ENCODE data around the gene SLC2A4RG. TPM values are rescaled to one million over a fixed set of nuclear protein-coding genes. Genes with fewer than 3 reads are reported as not detected.
A peak's percentile ranks its signal among the peaks of the same experiment; 100 is the strongest.

Gene SLC2A4RG
- total RNA-seq, 1 donor from 2014 or later = 14.1 TPM

- peak; percentile 49 for DNase-seq (ENCODE audit: low read depth, low spot score)
Observed at GRCh38 chr20:63740627-63741353, 1.2 kb downstream of the SLC2A4RG start.

- no peak for DNase-seq (ENCODE audit: low read depth, low spot score)
Observed at GRCh38 chr20:63741354-63741675, 1.7 kb downstream of the SLC2A4RG start.

DNA sequence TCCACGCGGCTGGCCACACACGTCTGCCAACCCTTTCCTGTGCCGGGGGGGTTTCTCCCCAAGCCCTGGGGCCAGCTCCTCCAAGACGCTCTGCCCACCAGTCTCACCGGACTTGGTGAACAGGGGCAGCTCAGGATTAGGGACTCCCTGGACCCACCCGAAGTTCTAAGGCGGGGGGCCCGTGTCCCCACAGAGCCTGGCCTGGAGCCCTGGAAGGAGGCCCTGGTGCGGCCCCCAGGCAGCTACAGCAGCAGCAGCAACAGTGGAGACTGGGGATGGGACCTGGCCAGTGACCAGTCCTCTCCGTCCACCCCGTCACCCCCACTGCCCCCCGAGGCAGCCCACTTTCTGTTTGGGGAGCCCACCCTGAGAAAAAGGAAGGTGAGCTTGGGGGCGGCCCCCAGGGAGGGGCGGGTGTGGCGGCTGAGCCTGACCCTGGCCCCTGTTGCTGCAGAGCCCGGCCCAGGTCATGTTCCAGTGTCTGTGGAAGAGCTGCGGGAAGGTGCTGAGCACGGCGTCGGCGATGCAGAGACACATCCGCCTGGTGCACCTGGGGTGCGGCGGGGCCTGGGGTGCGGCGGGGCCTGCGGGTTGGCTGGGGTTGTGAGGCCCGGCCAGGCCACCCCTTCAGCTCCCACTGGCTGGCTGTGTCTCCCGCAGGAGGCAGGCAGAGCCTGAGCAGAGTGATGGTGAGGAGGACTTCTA lies 2.3 kb downstream of the SLC2A4RG start:
- DNase-seq (ENCODE audit: low read depth, low spot score) = no peak

DNA sequence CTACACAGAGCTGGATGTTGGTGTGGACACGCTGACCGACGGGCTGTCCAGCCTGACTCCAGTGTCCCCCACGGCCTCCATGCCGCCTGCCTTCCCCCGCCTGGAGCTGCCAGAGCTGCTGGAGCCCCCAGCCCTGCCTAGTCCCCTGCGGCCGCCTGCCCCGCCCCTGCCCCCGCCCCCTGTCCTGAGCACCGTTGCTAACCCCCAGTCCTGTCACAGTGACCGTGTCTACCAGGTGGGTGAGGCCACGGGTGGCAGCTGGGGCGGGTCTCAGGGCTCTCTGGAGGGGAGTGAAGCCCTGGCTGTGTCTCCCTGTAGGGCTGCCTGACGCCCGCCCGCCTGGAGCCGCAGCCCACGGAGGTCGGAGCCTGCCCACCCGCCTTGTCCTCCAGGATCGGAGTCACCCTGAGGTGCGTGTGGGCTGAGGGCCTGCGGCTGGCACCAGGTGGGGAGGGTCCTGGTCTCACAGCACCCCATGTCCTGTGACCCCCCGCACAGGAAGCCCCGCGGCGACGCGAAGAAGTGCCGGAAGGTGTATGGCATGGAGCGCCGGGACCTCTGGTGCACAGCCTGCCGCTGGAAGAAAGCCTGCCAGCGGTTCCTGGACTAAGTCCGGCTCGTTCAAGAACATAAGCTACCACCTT lies 2.9 kb downstream of the SLC2A4RG start:
- DNase-seq (ENCODE audit: low read depth, low spot score) = no peak

DNA sequence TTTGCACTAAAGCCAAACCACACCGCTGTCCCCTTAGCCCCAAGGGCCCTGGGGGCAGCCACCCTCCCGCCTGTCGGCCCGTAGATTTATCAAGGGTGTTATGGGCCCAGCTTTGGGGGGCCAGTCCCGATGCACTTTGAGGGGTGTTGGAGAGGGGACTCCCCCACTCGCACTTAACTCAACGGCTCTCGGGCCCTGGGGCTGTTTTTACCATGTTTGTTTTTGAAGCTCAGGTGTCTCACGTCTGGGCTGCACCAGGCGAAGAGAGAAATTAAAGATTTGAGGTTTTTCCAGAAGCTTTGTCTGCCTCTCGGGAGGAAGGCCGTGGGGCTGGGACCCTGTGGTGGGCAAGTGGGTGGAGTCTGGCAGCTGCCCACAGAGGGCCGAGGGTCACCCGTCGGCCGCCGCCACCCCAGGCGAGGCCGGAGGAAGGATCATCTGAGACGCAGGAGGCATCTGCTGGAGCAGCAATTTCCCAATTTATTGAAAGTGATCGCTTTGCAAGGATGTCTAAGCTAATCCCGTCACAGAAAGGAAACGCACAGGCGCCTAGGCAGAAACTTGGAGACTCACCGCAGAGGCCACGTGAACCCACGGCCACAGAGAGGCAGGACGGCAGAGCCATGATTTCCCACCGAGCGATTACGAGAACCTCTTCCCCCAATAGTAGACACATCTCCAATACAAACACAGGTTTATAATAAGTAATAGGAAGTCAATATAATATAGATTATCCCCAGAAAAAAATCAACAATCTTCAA lies 3.8 kb downstream of the SLC2A4RG start:
- no peak for DNase-seq (ENCODE audit: low read depth, low spot score)

- no peak for DNase-seq (ENCODE audit: low read depth, low spot score)
Observed at GRCh38 chr20:63744158-63744557, 4.6 kb downstream of the SLC2A4RG start.

DNA sequence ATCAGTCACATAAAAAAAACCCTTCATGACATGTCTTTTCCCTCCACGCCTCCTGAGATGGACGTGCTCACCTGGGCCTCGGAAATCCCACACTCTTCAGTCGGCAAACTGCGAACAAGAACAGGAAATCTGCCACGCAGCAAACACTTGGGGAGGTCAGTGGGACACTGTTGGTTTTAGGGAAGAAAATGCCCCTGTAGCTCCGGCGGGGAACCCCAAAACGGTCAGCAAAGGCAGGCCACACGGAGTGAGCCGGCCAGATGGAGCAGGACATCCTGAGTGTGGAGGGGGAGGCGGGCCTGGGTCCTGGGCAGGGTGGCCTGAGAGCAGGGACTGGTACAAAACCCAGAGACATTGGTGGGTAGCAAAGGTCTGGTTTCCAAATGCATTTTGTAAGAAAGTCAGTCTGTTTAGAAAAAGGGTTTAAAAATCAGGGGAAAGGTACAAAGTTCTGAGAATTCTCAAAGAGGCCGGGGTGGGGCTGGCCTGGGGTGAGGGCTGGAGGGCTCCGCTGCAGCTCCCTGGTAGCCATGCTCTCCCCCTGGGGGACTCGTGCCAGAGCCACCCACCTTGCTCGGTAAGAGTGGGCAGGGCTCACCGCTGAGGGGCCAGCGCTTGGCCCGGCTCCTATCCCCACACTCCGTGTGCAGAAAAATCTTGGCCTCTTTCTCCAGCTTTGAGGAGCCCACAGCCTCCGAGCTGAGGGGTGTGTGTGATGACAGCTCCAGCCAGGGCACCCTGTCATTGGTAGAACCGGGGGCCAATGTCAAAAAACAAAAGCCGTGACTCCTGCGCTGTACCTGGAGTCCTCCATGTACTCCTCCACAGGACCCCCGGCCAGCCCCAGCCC lies 5.2 kb downstream of the SLC2A4RG start:
- no peak for DNase-seq (ENCODE audit: low read depth, low spot score)

- no peak for DNase-seq (ENCODE audit: low read depth, low spot score)
Observed at GRCh38 chr20:63745424-63745805, 5.8 kb downstream of the SLC2A4RG start.

DNA sequence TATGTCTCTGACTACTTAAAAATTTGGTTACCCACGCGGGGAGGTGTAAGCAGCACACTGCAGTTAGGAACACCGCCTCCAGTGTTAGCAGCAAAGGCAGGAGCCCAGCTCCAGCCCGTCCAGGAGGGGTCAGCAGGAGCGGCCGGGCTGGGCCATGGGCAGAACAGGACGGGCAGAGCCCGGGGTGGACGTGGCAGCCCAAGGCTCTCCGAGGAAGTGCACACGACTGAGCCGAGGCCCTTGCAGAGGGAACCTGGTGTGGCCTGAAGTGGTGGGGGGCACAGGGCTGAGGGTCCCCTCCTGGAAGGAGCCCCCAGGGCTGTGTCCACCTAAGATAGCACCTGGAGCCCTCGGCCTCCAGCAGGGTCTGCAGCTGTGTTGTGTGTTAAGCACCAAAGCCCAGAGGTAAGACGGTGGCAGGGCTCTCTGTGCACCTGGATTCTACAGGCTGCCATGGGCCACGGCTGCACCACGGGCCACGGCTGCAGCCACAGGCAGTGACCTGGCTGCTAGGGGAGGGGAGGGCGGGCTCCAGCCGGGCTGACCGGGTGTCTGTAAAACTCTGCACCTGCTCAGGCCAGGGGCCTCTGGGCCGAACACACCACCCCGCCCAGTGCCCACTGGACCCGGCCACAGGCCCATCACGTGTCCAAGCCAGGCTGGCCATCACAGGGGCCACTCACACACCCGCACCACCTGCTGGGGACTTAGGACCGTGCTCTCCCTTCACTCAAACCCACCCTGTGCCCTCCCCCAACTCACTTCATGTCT lies 6.6 kb downstream of the SLC2A4RG start:
- no peak for DNase-seq (ENCODE audit: low read depth, low spot score)

GRCh38 chr20:63746751-63747315 lies 7.3 kb downstream of the SLC2A4RG start:
- no peak for DNase-seq (ENCODE audit: low read depth, low spot score)

GRCh38 chr20:63747622-63748069 lies 8.1 kb downstream of the SLC2A4RG start:
- no peak for DNase-seq (ENCODE audit: low read depth, low spot score)

- no peak for DNase-seq (ENCODE audit: low read depth, low spot score)
Observed at GRCh38 chr20:63748070-63748933, 8.7 kb downstream of the SLC2A4RG start.

DNA sequence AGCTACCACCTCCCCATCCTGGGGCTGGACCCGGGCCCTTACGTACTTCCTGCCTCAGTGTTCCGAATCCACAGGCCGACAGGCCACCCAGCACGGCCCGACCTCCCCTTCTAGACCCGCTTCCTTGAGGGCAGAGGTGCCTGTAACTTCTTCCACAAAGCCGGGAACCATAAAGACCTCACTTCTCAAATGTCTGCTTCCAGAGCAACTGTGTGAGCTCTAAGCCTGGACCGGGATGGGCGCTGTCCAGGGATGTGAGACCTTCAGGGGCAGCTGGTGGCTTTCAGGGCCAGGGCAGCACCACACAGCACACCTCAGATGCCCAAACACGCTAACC lies 9.3 kb downstream of the SLC2A4RG start:
- DNase-seq (ENCODE audit: low read depth, low spot score) = no peak

- DNase-seq (ENCODE audit: low read depth, low spot score) = no peak
Observed at GRCh38 chr20:63749597-63750508, 10.3 kb downstream of the SLC2A4RG start.

DNA sequence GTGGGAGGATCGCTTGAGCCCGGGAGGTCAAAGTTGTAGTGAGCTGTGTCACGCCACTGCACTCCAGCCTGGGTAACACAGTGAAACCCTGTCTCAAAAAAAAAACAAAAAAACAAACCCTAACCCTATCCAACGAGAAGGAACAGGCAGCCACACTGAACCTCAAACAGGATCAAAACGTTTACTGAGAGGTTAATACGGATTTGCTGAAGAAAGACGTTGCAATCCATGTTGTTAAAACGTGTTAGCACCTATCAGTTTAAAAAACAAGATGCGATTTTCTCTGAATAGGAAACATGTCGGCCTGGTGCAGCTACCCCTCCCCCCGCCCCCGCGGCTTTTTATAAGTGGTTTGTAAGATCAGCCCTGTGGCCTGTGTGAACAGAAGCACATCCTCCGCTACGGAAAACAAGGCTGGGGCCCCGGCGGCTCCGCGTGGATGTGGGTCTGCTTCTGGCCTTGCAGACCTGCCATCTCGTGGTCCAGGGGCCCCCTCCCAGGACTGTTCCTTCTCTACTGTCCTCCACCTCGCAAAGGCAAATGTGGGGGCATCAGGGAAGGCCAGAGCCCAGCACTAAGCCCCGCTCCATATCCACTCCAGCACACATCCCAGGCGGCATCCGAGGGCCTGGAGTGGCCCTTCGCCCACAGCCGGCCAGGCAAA lies 11.4 kb downstream of the SLC2A4RG start:
- no peak for DNase-seq (ENCODE audit: low read depth, low spot score)

GRCh38 chr20:63751471-63752271 lies 12.1 kb downstream of the SLC2A4RG start:
- DNase-seq (ENCODE audit: low read depth, low spot score) = no peak

Data from pulmonary artery endothelial cell (primary cell).